ENCODE results near the gene PPP3CA.

PPP3CA gene

GRCh38 chr4:101086801-101087586, 260.3 kb downstream of the PPP3CA start:
- DNase-seq = no peak

DNA sequence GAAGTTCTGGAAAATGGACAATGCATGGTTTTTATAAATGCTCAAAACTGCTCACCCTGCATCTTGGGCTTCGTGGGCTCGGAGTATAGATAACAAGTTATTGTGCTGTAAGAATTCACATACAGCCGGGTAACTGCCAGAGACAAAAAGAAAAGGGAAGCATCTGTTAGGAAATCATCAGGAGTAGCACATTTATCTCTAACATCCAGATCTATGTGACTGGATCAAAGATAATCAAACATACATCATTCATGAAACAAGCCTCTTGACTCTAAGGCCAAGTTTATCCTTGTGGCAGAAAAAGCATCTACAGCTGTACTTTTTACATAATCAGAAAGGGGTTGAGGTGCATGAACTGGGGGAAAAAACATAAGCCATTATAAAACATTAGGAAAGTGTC, 264.2 kb downstream of the PPP3CA start:
- DNase-seq = no peak

DNA sequence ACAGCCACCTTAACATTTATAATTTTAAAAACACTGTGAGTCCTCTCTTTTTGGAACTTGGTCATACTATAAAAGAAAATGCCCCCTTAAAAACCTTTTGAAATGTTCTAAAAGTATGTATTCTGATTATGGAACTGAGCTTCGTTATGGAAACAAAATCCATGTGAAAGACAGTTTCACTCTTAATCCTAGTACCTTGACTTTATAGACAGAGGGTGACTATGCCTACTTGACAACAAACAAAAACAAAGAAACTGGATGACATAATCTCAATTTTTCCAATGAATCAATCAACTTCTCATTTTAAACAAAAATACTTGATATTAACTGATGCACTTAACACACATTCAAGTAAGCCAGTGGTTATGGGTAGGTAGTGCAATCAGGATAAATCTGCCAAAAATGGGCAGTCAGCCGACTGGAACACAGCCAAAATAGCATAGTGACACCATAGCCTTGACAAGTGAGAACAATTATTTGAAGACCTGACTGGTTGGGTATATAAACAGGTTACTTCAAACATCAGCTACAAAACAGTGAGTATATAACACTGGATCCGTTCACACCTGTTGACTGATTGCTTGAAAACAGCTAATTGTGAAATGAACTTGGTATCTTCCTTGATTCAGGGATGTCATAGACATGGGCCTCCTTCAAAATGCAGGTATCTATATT, 265.5 kb downstream of the PPP3CA start:
- no peak for DNase-seq

- DNase-seq = no peak
Observed at GRCh38 chr4:101081166-101081565, 266.2 kb downstream of the PPP3CA start.

DNA sequence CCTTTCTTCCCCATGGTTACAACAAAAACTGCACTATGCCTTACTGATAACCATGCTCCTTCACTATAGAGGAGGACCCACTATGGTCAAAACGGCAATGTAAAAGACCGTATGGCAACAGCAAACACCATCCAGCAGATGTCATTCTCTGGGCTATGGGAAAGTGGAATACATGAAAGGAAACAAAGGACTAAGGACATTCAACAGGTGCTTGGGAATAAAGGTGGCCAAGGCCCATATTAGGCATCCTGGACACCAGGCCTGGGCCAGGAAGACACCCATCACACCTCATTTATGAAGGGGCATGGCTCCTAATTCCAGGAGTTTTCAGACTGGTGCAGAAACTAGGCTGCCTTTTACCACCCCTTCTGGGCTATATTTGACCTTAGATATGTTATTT, 268.4 kb downstream of the PPP3CA start:
- DNase-seq = no peak

DNA sequence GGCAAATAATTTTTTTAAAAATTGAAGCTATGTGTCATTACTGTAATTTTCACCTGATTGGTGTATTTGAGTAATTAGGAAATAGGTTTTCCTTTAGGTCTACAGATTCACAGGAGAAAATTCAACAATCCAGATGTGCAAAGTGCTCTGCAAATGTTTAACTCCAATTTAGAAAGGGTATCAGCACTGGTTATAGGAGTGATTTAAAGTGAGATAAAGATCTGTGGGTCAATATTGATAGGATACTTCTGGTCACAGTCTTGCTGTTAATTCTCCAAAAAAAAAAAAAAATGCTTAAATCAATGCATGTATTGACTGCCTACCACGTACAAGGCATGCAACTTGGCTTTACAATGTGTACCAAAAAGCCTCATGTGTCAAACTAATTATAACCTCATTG, 271.3 kb downstream of the PPP3CA start:
- no peak for DNase-seq

DNA sequence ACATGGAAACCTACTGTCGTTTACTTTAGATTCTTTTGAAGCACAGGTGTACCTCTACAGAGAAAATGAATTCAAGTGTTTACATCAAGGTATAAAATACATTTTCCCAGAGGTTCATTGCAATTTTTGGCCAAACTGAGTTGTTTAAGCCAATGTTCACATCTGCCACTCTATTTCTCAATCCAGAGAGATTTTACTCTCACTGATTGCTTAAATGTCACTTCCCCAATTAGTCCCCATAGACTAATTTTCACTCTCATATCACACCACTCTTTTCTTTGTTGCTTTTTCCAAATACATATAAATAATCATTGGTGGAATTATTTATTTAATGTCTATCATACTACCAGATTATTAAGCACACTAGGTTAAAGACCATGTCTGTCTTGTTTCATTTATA, 271.8 kb downstream of the PPP3CA start:
- DNase-seq = no peak

DNA sequence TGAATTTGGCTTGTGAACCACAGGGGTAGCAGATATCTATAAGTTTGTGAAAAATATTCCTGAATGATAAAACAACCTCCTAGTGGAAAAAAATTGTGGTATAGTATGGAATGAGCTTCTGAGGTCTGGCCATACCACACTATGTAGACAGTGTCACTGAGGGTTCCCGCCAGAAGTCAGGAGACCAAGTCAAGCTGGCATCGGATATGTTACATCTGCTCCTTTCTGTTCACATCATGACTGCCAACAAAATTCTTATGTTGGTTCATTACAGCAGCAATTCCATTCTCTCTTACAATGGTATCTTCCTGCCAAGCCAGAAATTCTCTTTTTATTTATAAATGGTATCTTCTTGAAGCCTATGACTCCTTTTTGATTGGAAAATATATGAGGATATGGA, 273.0 kb downstream of the PPP3CA start:
- DNase-seq = peak; percentile 14

DNA sequence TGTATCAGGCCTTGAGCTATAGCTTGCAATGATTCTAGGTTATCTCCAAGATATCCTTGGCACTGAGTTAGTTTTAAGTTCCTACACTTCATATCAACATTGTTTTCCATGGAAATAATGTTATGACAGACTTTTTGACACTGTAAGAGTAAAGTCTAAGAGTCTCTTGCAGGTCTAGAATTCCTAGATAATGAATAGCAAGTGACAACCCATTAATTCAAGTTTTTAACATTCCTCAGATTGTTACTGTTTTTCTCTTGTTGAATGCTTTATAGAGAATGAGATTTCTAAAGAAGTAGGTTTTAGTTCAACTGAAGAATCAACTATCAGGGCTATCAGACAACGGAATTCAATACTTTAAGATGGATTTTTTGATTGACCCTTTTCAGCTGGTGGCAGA, 276.1 kb downstream of the PPP3CA start:
- peak; percentile 23 for DNase-seq

DNA sequence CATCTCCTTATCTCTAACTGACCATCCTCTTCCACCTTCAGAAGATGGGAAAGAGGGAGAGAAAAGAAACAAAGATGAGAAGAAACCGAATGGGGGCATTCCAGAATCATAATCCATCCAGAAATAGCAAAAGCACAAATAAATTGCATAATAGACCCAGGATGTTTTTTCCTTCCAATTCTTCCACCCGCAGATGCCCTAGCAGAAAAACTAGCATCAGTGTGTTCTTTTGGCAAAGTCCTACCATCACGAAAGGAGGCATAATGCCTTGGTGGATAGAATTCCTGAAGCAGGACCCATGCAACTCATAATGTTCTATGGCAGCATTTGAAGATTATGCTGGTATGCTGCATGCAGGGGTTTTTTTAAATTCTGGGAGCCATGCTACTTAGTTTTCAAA, 279.2 kb downstream of the PPP3CA start:
- no peak for DNase-seq

- DNase-seq = no peak
Observed at GRCh38 chr4:101067383-101067782, 279.9 kb downstream of the PPP3CA start.

DNA sequence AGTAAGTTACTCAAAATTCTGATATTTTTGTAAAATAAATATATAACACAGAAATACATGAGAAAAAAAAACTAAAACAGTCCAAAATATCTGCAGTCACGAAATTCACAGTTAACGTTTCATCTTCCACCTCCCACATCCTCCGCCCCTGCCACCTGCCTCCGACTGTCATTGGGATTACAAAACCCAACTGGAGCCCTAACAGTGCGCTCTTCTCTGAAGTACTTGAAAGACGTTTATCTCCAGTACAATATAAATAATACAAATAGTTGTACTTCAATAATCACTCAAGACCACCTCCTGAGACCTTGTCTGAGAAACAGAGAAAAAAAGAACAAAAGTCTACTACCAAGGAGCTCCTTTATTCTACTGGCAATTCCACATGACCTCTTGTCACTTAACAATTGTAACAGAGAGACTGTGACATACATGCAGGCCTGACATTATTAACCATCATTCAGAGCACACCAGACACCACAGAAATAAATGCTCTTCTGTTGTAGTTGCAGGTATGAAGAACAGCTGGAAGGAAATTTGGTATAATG, 280.6 kb downstream of the PPP3CA start:
- no peak for DNase-seq

GRCh38 chr4:101065935-101066485, 281.3 kb downstream of the PPP3CA start:
- DNase-seq = no peak

GRCh38 chr4:101065346-101065745, 282.0 kb downstream of the PPP3CA start:
- DNase-seq = no peak

- no peak for DNase-seq
Observed at GRCh38 chr4:101064541-101065180, 282.7 kb downstream of the PPP3CA start.

DNA sequence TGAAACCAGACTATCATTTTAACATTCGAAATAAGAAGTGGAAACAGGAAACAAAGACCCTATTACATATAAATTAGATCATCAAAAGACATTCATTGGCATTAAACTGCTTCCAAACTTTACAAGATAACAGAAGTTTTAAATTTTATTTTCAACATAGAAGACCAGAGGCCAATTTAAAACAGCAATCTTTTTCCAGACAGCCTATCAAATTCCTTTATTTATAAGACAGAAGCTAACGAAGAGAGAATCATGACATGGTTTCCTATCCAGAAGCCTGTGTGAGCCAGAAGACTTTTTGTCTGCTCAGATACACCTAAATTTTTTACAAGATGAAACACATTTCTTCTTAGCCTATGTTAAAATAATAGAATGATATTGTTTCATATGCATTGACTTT, 291.9 kb downstream of the PPP3CA start:
- no peak for DNase-seq

- no peak for DNase-seq
Observed at GRCh38 chr4:101050837-101051205, 296.5 kb downstream of the PPP3CA start.

GRCh38 chr4:101050088-101050836, 297.1 kb downstream of the PPP3CA start:
- DNase-seq = no peak

DNA sequence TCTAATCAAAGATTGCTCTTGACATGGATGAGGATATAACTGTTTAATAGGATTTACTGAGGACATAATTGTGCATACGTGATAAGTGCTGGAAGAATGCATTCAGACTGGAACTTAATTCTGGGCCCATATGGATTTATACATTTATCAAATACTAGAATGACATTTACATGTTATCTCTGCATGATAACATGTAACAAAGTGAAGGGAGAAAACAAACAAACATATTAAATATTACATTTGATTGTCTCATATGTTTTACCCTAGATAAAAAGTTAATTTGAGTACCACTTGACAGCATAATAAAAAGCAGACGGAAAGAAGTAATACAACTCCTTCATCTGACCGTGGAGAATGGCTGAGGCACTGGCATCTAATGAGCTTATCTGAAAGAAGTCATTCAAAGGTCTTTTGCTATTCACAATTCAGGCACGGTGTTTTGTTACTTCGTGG, 297.8 kb downstream of the PPP3CA start:
- no peak for DNase-seq

GRCh38 chr4:101044766-101045165, 302.6 kb downstream of the PPP3CA start:
- no peak for DNase-seq

DNA sequence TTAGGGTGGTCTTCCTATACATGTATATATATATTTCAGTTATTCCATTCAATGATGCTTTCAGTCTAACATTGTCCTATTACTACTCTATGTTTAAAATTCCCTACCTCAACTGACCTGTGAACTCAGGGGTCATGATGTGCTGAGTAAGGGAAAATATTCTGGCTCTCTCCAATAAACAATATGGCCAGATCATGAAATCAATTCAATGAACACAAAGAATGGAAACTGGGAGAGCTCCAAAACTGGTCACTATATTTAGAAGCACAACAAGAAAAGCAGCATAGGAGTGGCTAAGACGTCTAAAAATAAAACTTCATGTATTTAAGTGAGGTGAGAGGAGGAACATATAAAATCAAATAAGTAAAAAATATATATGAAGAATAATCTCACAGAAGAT, 304.5 kb downstream of the PPP3CA start:
- DNase-seq = no peak

GRCh38 chr4:101040776-101041175, 306.6 kb downstream of the PPP3CA start:
- DNase-seq = no peak
